Left ventricle myocardium inferior (tissue), 1 donor: ENCODE results near the gene NRXN3. TPM values are rescaled to one million over a fixed set of nuclear protein-coding genes. Genes with fewer than 3 reads are reported as not detected.

ENCODE experiments used
- DNase-seq: peaks from one replicate; pipeline ENCODE4 v3.0.0-alpha.2; 2020
- H3K27ac ChIP-seq: fragments of 200-600 bp; replicated peaks from 2 replicates; pipeline ENCODE4 v1.8.0; 2021
- H3K27me3 ChIP-seq: fragments of 200-600 bp; 2 replicates; pipeline ENCODE4 v1.8.0; 2021; ENCODE audit warnings: low read depth
- H3K36me3 ChIP-seq: fragments of 200-600 bp; 2 replicates; pipeline ENCODE4 v1.8.0; 2021
- H3K4me1 ChIP-seq: fragments of 200-600 bp; 2 replicates; pipeline ENCODE4 v1.8.0; 2021
- H3K4me3 ChIP-seq: fragments of 200-600 bp; 2 replicates; pipeline ENCODE4 v1.8.0; 2021; ENCODE audit warnings: mild to moderate bottlenecking, moderate library complexity
- H3K9me3 ChIP-seq: fragments of 200-600 bp; replicated peaks from 2 replicates; pipeline ENCODE4 v1.8.0; 2021
- intact Hi-C: fragments of 100-400 bp; cut with micrococcal nuclease; formaldehyde crosslinking; loops from one replicate; pipeline ENCODE4 v1.11.0; 2022
- total RNA-seq: library from RNA; stranded (reverse); fragmentation: NEBNext Ultra II Directional; extraction: Animal tissue kit (Norgen Biotek cat#: 25700); gene quantifications from one replicate; pipeline ENCODE4 v1.2.1, GENCODE V29; 2021
- TF ChIP-seq, protein P1 (sequence below): fragments of 200-600 bp; IDR thresholded peaks from 2 replicates; pipeline ENCODE4 v1.8.0; 2021; ENCODE audit warnings: antibody characterized with exemption, mild to moderate bottlenecking, borderline replicate concordance
- donor health status: DM: no; HTN: yes; CAD: no; lungs with severe emphysema.

The NRXN3 gene
- total RNA-seq, 1 donor from 2014 or later, result 1.2 TPM

DNA sequence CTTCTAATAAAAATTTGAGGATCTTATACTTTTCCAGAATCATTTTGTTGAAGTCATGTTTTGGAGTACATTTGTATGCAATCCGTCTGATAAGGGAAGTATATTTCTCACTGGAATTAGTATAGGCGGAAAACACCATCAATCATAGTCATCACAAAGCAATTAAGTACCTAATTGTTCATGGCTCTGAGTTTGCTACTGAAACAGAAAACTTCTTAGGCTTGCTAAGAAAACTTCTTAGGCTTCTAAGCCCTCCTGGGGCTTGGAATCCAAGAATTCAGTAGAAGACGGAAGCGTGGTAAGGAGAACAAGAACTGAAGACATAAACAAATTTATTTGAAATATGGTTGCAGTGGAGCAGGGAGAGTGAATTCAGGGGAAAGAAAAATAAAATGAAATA is 1404.9 kb downstream of the NRXN3 start:
- Histone ChIP-seq H3K9me3 (no peaks in the 10 kb centered on the region), H3K36me3 (no peaks in the 10 kb centered on the region), H3K4me1 (no peaks in the 10 kb centered on the region), H3K27ac (no peak overlapping the region), H3K27me3 (no peaks in the 10 kb centered on the region), H3K4me3 (no peak overlapping the region)
- TF ChIP-seq, protein P1, sequence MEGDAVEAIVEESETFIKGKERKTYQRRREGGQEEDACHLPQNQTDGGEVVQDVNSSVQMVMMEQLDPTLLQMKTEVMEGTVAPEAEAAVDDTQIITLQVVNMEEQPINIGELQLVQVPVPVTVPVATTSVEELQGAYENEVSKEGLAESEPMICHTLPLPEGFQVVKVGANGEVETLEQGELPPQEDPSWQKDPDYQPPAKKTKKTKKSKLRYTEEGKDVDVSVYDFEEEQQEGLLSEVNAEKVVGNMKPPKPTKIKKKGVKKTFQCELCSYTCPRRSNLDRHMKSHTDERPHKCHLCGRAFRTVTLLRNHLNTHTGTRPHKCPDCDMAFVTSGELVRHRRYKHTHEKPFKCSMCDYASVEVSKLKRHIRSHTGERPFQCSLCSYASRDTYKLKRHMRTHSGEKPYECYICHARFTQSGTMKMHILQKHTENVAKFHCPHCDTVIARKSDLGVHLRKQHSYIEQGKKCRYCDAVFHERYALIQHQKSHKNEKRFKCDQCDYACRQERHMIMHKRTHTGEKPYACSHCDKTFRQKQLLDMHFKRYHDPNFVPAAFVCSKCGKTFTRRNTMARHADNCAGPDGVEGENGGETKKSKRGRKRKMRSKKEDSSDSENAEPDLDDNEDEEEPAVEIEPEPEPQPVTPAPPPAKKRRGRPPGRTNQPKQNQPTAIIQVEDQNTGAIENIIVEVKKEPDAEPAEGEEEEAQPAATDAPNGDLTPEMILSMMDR, result no peak
- intact Hi-C loops, result no loop called here
- DNase-seq, result no peak

DNA sequence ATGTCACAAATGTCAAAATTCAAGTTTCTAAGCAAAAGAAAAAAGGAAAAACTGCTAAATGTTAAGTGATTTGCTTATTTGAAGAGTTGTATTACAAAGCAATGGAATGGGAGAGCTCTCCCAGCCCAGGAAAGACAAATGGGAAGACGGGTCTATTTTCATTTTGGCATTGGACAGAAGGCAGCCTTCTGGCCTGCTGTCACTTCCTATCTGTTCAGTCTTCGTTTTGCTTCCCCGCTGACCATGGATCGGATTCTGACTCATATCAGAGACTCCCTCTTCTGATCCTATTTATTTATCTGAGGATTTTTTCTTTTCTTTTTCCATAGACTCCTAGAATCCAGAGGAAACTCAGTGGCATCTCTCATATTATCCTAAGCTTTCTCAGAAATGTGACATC is 1406.3 kb downstream of the NRXN3 start:
- Histone ChIP-seq H3K27ac (no peak overlapping the region), H3K27me3 (no peaks in the 10 kb centered on the region), H3K36me3 (no peaks in the 10 kb centered on the region), H3K4me3 (no peak overlapping the region), H3K4me1 (no peaks in the 10 kb centered on the region), H3K9me3 (no peaks in the 10 kb centered on the region)
- TF ChIP-seq, protein P1, result no peak
- no peak for DNase-seq
- intact Hi-C loops, result no loop called here

DNA sequence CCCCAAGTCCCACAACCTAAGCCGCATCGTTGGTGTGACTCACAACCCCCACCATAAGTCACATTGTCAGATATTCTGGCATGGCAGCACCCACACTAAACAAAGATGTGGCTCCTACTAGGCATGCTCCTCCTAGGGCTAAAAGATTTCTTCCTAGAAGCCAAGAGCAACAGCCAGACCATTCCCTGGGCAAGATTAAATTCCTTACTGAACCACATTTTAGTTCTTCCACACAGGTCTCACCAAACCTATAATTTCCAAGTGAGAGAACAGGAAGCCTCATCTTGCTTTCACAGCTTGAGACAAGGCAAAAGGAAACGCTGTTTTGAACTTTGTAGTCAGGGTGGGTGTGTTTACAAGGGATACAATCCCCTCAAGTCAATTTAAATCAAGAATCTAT is 1408.3 kb downstream of the NRXN3 start:
- H3K27me3 ChIP-seq, result no peaks in the 10 kb centered on the region
- H3K4me3 ChIP-seq, result no peak overlapping the region
- intact Hi-C loops, result no loop called here
- no peaks in the 10 kb centered on the region for H3K4me1 ChIP-seq
- TF ChIP-seq, protein P1, result no peak
- no peak overlapping the region for H3K27ac ChIP-seq
- H3K9me3 ChIP-seq, result no peaks in the 10 kb centered on the region
- no peak for DNase-seq
- no peaks in the 10 kb centered on the region for H3K36me3 ChIP-seq

DNA sequence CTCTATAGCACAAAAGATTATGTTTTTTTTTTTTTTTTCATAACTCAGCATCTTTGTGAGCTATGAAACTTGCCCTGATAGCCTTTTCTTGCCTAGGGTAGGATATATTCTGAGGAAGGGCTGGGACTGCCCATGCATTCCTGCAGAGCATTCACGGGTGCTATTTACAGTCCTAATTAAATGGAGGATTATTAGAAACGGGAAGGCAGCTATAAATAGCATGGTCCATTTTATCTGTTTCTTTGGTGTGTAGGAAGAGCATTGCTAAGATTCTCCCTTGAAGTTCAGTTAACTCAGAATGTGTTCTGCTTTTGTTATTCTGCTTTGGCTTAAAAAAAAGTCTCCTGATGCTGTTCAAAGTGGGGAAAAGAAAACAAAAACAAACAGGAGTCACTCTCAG is 1410.2 kb downstream of the NRXN3 start:
- Histone ChIP-seq H3K4me3 (no peak overlapping the region), H3K4me1 (no peaks in the 10 kb centered on the region), H3K27me3 (no peaks in the 10 kb centered on the region), H3K9me3 (no peaks in the 10 kb centered on the region), H3K36me3 (no peaks in the 10 kb centered on the region), H3K27ac (no peak overlapping the region)
- intact Hi-C loops, result no loop called here
- no peak for DNase-seq
- TF ChIP-seq, protein P1, result no peak

DNA sequence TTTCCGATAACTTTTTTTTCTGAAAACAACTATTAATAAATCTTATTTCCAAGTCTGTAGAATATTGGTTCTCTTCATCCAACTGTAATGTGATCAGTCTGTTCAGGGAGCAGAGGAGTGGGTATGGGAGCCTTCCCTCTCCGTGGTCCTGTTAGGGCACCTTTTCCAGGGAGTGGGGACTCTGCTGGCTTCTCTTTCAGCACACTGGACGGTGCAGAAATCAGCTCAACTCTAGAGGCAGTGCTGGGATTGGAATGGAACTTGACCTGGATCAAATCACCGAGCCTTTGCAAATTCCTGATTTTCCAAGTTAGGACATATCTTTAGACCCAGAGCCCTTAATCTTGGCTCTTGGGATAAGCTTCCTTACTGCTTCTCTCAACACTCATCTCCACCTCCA is 1410.7 kb downstream of the NRXN3 start:
- H3K27me3 ChIP-seq, result no peaks in the 10 kb centered on the region
- no peak for DNase-seq
- H3K4me3 ChIP-seq, result no peak overlapping the region
- no peaks in the 10 kb centered on the region for H3K4me1 ChIP-seq
- no peaks in the 10 kb centered on the region for H3K36me3 ChIP-seq
- H3K9me3 ChIP-seq, result no peaks in the 10 kb centered on the region
- intact Hi-C loops, result no loop called here
- TF ChIP-seq, protein P1, result no peak
- no peak overlapping the region for H3K27ac ChIP-seq
